HL-60 (cell line): ENCODE measurements around the gene LRRC1.

Source experiments
- DNase-seq, 2 experiments: peaks; one replicate each; pipeline ENCODE4 v3.0.0-alpha.2; 2010 to 2020; ENCODE audit warnings: low read depth in 1 of 2, low spot score in 1 of 2
- H3K27ac ChIP-seq: fragments of 250-450 bp; sonication (Bioruptor Pico); replicated peaks from 2 replicates; pipeline ENCODE4 v1.5.1; 2020; ENCODE audit warnings: mild to moderate bottlenecking, moderate library complexity
- H3K27me3 ChIP-seq: fragments of 250-450 bp; sonication (Bioruptor Pico); 2 replicates; pipeline ENCODE4 v1.5.1; 2021; ENCODE audit warnings: mild to moderate bottlenecking, moderate library complexity; ENCODE audit not compliant: insufficient read depth, poor library complexity, severe bottlenecking
- H3K4me3 ChIP-seq: replicated peaks from 2 replicates; pipeline ENCODE4 v1.5.1; 2011; ENCODE audit warnings: mild to moderate bottlenecking, control low read depth, low read length; ENCODE audit not compliant: insufficient read depth
- GABPA ChIP-seq: IDR thresholded peaks from 2 replicates; pipeline ENCODE4 v1.6.1; 2012; ENCODE audit warnings: low read depth
- POLR2AphosphoS5 ChIP-seq: IDR thresholded peaks from 2 replicates; pipeline ENCODE4 v1.6.1; 2012; ENCODE audit warnings: low read depth
- SPI1 ChIP-seq: IDR thresholded peaks from 2 replicates; pipeline ENCODE4 v1.6.1; 2012; ENCODE audit warnings: low read depth, mild to moderate bottlenecking, borderline replicate concordance
- TF ChIP-seq, protein P1 (sequence below): IDR thresholded peaks from one replicate; pipeline ENCODE4 v1.5.1; 2011; ENCODE audit warnings: low read length, control low read depth, inconsistent platforms; ENCODE audit not compliant: insufficient read depth
- TF ChIP-seq, protein P2 (sequence below): IDR thresholded peaks from 2 replicates; pipeline ENCODE4 v1.6.1; 2012; ENCODE audit warnings: low read depth; ENCODE audit not compliant: insufficient replicate concordance

Gene LRRC1

DNA sequence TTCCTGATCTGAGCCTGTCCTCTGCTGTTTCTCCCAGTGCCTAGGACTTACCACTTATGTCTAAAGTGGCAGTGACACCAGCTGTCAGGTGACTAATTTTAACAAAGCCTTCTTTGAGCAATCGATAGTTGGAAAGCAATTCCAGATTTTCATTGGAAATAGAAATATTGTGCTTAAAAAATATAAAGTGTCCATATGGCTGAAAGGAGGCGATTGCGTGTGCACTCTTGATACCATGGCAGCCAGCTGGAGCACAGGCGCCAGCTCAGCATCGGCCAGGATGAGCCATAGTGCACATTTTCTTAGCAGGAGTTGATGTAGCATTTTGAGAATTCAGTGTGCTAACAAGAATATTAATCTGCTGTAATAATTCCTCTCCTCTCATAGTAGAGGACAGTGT lies 70.0 kb downstream of the LRRC1 start:
- DNase-seq: no peak
- Histone ChIP-seq H3K27ac (no peak overlapping the region), H3K4me3 (no peak overlapping the region), H3K27me3 (no peaks in the 10 kb centered on the region)
- TF ChIP-seq SPI1 (no peak), POLR2AphosphoS5 (no peak), GABPA (no peak)
- TF ChIP-seq, protein P1, sequence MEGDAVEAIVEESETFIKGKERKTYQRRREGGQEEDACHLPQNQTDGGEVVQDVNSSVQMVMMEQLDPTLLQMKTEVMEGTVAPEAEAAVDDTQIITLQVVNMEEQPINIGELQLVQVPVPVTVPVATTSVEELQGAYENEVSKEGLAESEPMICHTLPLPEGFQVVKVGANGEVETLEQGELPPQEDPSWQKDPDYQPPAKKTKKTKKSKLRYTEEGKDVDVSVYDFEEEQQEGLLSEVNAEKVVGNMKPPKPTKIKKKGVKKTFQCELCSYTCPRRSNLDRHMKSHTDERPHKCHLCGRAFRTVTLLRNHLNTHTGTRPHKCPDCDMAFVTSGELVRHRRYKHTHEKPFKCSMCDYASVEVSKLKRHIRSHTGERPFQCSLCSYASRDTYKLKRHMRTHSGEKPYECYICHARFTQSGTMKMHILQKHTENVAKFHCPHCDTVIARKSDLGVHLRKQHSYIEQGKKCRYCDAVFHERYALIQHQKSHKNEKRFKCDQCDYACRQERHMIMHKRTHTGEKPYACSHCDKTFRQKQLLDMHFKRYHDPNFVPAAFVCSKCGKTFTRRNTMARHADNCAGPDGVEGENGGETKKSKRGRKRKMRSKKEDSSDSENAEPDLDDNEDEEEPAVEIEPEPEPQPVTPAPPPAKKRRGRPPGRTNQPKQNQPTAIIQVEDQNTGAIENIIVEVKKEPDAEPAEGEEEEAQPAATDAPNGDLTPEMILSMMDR: no peak
- TF ChIP-seq, protein P2, sequence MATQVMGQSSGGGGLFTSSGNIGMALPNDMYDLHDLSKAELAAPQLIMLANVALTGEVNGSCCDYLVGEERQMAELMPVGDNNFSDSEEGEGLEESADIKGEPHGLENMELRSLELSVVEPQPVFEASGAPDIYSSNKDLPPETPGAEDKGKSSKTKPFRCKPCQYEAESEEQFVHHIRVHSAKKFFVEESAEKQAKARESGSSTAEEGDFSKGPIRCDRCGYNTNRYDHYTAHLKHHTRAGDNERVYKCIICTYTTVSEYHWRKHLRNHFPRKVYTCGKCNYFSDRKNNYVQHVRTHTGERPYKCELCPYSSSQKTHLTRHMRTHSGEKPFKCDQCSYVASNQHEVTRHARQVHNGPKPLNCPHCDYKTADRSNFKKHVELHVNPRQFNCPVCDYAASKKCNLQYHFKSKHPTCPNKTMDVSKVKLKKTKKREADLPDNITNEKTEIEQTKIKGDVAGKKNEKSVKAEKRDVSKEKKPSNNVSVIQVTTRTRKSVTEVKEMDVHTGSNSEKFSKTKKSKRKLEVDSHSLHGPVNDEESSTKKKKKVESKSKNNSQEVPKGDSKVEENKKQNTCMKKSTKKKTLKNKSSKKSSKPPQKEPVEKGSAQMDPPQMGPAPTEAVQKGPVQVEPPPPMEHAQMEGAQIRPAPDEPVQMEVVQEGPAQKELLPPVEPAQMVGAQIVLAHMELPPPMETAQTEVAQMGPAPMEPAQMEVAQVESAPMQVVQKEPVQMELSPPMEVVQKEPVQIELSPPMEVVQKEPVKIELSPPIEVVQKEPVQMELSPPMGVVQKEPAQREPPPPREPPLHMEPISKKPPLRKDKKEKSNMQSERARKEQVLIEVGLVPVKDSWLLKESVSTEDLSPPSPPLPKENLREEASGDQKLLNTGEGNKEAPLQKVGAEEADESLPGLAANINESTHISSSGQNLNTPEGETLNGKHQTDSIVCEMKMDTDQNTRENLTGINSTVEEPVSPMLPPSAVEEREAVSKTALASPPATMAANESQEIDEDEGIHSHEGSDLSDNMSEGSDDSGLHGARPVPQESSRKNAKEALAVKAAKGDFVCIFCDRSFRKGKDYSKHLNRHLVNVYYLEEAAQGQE: no peak

DNA sequence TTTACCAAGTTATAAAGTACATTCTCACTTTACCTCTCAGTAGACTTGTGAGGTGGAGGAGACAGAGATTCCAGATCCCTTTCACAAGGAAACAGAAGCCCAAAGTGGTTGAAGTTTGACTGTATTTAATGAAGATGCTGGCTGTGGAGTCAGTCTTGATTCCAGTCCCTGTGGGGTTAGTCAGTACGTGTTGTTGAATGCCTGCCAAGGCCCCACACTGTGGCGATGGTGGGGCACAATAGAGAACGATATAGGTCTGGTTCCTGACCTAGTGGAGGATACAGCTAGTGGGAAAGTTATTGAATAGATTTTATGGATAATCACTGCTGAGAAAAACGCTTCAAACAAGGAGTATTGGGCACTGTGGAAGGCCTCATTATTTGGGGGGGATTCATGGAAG lies 71.4 kb downstream of the LRRC1 start:
- no peak for DNase-seq
- H3K27ac ChIP-seq: no peak overlapping the region
- H3K27me3 ChIP-seq: no peaks in the 10 kb centered on the region
- TF ChIP-seq POLR2AphosphoS5: no peak
- TF ChIP-seq, protein P1: no peak
- TF ChIP-seq GABPA: no peak
- TF ChIP-seq SPI1: no peak
- TF ChIP-seq, protein P2: no peak
- no peak overlapping the region for H3K4me3 ChIP-seq

DNA sequence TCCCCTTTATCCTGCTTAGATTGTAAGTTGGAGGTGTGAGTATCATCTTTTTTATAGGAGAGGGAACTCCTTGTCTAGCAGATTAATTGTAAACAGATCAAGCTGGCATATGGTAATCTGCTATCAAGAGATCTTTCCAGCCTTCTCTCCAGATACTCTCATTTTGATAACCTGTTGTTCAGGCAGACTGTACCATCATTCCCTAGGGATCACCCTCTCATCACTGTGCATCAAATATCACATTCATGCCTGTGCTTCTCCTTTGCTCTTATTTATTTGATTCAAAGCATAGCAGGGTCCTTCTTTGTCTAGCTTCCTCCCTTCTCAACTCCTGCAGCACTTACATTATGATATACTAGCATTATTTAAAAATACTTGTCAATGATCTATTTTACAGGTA lies 73.8 kb downstream of the LRRC1 start:
- no peak for TF ChIP-seq POLR2AphosphoS5
- TF ChIP-seq, protein P2: no peak
- no peak for TF ChIP-seq SPI1
- no peak for TF ChIP-seq GABPA
- TF ChIP-seq, protein P1: no peak
- no peak overlapping the region for H3K4me3 ChIP-seq
- DNase-seq: no peak
- H3K27me3 ChIP-seq: no peaks in the 10 kb centered on the region
- no peak overlapping the region for H3K27ac ChIP-seq
